Duodenal mucosa (tissue), 2 donors: ENCODE measurements around the gene RDX.
"Not testable (repeated sequence)": the region's sequence is repeated elsewhere in the genome, so short reads cannot be mapped to it uniquely, and the experiment has no call there.

Experiments
- H3K27ac ChIP-seq: one replicate; pipeline ENCODE4 v1.7.0; 2013; ENCODE audit warnings: low read depth, low read length
- H3K27me3 ChIP-seq, 2 donors: one replicate each; pipeline ENCODE4 v1.7.0; 2013; ENCODE audit warnings: low read length in 2 of 2, control low read depth in 1 of 2; ENCODE audit not compliant: insufficient read depth in 2 of 2, control insufficient read depth in 1 of 2
- H3K36me3 ChIP-seq, 2 donors: one replicate each; pipeline ENCODE4 v1.7.0; 2013; ENCODE audit warnings: low read length in 2 of 2, control low read depth in 1 of 2; ENCODE audit not compliant: insufficient read depth in 2 of 2, control insufficient read depth in 1 of 2
- H3K4me1 ChIP-seq, 2 donors: one replicate each; pipeline ENCODE4 v1.7.0; 2013; ENCODE audit warnings: low read length in 2 of 2, control low read depth in 1 of 2; ENCODE audit not compliant: insufficient read depth in 2 of 2, control insufficient read depth in 1 of 2
- H3K4me3 ChIP-seq, 2 donors: one replicate each; pipeline ENCODE4 v1.7.0; 2013; ENCODE audit warnings: low read length in 2 of 2, low read depth in 1 of 2
- H3K9ac ChIP-seq, 2 donors: one replicate each; pipeline ENCODE4 v1.7.0; 2013; ENCODE audit warnings: low read length in 2 of 2, low read depth in 1 of 2
- H3K9me3 ChIP-seq, 2 donors: one replicate each; pipeline ENCODE4 v1.7.0; 2013; ENCODE audit warnings: low read length in 2 of 2, control low read depth in 1 of 2; ENCODE audit not compliant: control insufficient read depth in 1 of 2

Gene RDX

DNA sequence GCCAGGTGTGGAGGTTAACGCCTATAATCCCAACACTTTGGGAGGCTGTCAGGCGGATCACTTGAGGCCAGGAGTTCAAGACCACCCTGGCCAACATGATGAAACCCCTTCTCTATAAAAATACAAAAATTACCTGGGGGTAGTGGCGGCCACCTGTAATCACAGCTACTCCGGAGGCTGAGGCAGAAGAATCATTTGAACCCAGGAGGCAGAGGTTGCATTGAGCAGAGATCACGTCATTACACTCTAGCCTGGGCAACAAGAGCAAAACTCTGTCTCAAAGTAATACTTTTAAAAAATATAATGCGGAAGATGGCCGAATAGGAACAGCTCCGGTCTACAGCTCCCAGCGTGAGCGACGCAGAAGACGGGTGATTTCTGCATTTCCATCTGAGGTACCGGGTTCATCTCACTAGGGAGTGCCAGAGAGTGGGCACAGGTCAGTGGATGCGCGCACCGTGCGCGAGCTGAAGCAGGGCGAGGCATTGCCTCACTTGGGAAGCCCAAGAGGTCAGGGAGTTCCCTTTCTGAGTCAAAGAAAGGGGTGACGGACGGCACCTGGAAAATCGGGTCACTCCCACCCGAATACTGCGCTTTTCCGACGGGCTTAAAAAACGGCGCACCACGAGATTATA, 87.6 kb downstream of the RDX start:
- H3K27me3 ChIP-seq, H3K4me3 ChIP-seq, H3K4me1 ChIP-seq, H3K9me3 ChIP-seq, H3K9ac ChIP-seq, H3K27ac ChIP-seq, H3K36me3 ChIP-seq: not testable (repeated sequence)

- H3K27me3 ChIP-seq: no peaks in the 10 kb centered on the region
- H3K9ac ChIP-seq: no peak overlapping the region
Observed at GRCh38 chr11:110207123-110207522, 89.3 kb downstream of the RDX start.

DNA sequence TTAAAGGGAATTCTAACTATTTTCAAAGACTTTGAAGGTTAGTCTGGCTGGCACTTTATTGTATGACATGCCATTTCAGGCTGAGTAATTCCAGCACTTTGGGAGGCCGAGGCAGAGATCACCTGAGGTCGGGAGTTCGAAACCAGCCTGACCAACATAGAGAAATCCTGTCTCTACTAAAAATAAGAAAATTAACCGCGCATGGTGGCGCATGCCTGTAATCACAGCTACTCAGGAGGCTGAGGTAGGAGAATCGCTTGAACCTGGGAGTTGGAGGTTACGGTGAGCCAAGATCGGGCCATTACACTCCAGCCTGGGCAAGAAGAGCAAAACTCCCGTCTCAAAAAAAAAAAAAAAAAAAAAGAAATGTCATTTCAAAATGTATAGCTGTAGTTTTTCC, 95.6 kb downstream of the RDX start:
- H3K9me3 ChIP-seq: no peaks in the 10 kb centered on the region
- H3K9ac ChIP-seq: no peak overlapping the region
- H3K4me1 ChIP-seq: no peaks in the 10 kb centered on the region
- H3K4me3 ChIP-seq: no peak overlapping the region
- H3K27ac ChIP-seq: no peak overlapping the region
- no peaks in the 10 kb centered on the region for H3K36me3 ChIP-seq
- no peaks in the 10 kb centered on the region for H3K27me3 ChIP-seq

More at GRCh38 chr11:110207123-110207522, 89.3 kb downstream of the RDX start:
- Histone ChIP-seq H3K36me3 (no peaks in the 10 kb centered on the region), H3K9me3 (no peaks in the 10 kb centered on the region), H3K4me3 (no peak overlapping the region), H3K27ac (no peak overlapping the region), H3K4me1 (no peaks in the 10 kb centered on the region)

DNA sequence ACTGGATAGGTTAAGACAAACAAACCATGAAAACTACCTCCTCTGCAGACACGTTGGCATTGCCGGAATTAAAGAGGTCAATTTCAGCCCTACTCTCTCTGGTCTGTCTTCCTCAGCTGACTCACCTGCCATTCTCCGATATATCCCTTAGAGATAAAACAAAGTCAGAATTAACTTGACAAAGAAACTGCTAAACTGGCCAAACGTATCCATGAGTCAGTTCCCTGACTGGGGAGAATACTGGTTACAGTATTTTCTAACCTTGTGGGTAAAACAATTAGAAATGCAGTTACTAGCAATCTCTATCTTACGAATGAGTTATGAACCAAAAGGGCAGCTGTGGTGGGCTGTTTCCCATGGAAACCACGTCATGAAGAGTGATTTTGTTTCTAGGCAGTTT, 96.2 kb downstream of the RDX start:
- no peaks in the 10 kb centered on the region for H3K27me3 ChIP-seq
- H3K27ac ChIP-seq: no peak overlapping the region
- H3K36me3 ChIP-seq: no peaks in the 10 kb centered on the region
- no peaks in the 10 kb centered on the region for H3K9me3 ChIP-seq
- H3K9ac ChIP-seq: no peak overlapping the region
- H3K4me3 ChIP-seq: no peak overlapping the region
- no peaks in the 10 kb centered on the region for H3K4me1 ChIP-seq

- Histone ChIP-seq H3K4me1 (no peaks in the 10 kb centered on the region), H3K9ac (no peak overlapping the region), H3K36me3 (no peaks in the 10 kb centered on the region), H3K4me3 (no peak overlapping the region), H3K27ac (no peak overlapping the region), H3K27me3 (no peaks in the 10 kb centered on the region), H3K9me3 (no peaks in the 10 kb centered on the region)
Observed at GRCh38 chr11:110199184-110199981, 97.0 kb downstream of the RDX start.

DNA sequence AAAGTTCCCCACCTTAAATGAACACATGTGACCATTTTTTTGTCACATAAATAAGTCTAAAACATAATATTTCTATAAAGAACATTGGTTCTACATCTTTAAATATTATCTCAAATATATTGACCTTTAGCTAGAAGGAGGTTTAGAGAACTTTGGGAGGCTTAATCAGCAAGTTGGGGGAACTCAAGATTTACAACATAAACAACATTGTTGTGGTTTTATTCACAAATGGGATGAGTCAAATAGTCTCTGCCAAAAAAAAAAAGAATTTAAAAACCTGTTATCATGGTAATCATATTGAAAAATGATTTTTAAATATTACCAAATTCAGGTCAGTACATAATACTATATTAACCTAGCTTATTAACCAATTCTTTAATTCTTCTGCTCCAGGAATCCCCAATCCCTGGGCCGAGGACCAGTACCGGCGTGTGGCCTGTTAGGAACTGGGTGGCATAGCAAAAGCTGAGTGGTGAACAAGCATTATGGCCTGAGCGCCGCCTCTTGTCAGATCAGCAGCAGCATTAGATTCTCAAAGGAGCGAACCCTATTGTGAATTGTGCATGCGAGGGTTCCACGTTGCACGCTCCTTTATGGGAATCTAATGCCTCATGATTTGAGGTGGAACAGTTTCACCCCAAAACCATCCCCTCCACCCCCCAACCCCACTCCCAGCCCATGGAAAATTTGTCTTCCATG, 98.2 kb downstream of the RDX start:
- H3K9me3 ChIP-seq: no peaks in the 10 kb centered on the region
- no peaks in the 10 kb centered on the region for H3K36me3 ChIP-seq
- H3K9ac ChIP-seq: no peak overlapping the region
- H3K27me3 ChIP-seq: no peaks in the 10 kb centered on the region
- no peak overlapping the region for H3K27ac ChIP-seq
- no peak overlapping the region for H3K4me3 ChIP-seq
- H3K4me1 ChIP-seq: no peaks in the 10 kb centered on the region

DNA sequence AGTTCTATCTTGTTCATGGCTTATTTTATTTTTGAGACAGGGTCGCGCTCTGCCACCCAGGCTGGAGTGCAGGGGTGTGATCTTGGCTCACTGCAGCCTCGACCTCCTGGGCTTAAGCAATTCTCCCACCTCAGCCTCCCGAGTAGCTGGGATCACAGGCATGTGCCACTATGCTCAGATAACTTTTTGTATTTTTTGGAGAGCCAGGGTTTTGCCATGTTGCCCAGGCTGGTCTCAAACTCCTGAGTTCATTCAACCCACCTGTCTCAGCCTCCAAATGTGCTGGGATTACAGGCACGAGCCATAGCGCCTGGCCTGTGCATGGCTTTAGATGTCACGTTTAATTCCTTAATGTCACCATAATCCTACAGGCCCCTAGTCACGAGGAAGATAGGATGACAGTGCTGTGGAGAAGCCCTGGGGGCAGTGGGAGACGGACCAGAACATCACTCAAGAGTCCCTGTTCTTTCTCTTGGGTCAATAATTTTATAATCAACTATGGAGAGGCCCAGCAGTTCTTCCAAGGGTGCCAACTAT, 99.5 kb downstream of the RDX start:
- Histone ChIP-seq H3K4me1 (no peaks in the 10 kb centered on the region), H3K9ac (no peak overlapping the region), H3K27me3 (no peaks in the 10 kb centered on the region), H3K9me3 (no peaks in the 10 kb centered on the region), H3K36me3 (no peaks in the 10 kb centered on the region), H3K27ac (no peak overlapping the region), H3K4me3 (no peak overlapping the region)

GRCh38 chr11:110196241-110196754, 100.1 kb downstream of the RDX start:
- Histone ChIP-seq H3K9me3 (no peaks in the 10 kb centered on the region), H3K4me1 (no peaks in the 10 kb centered on the region), H3K36me3 (no peaks in the 10 kb centered on the region), H3K4me3 (no peak overlapping the region), H3K9ac (no peak overlapping the region), H3K27ac (no peak overlapping the region), H3K27me3 (no peaks in the 10 kb centered on the region)

DNA sequence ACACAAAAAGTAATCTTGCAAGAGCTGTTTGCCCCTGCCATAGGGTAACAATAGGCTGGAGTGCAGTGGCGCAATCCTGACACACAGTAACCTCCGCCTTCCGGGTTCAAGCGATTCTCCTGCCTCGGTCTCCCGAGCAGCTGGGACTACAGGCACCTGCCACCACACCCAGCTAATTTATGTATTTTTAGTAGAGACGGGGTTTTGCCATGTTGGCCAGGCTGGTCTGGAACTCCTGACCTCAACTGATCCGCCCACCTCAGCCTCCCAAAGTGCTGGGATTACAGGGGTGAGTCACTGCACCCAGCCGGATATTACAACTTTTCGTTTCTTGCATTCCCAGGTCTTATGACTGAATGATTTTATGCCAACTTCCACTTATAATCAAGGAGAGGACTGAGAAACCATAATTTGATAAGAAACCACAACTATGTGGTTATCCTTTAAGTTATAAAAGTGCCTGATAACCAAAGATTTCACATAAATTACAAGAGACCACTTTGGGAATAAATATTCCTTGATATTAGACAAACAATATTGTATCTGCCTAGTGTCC, 102.1 kb downstream of the RDX start:
- H3K4me1 ChIP-seq, H3K27ac ChIP-seq, H3K9me3 ChIP-seq, H3K4me3 ChIP-seq, H3K27me3 ChIP-seq, H3K36me3 ChIP-seq, H3K9ac ChIP-seq: not testable (repeated sequence)
